ENCODE results near the gene ANGPTL8. TPM values are rescaled to one million over a fixed set of nuclear protein-coding genes. Genes with fewer than 3 reads are reported as not detected.

Gene ANGPTL8
- total RNA-seq, 1 experiment from 2014 or later: not detected

GRCh38 chr19:11202488-11203193, 36.8 kb upstream of the ANGPTL8 start:
- DNase-seq (ENCODE audit: low spot score): no peak
- in situ Hi-C loops (cut with HindIII; ENCODE audit: low sequenced_read_pairs): no loop called here

GRCh38 chr19:11203194-11204075, 36.0 kb upstream of the ANGPTL8 start:
- in situ Hi-C loops (cut with HindIII; ENCODE audit: low sequenced_read_pairs): no loop called here
- DNase-seq (ENCODE audit: low spot score): peak; percentile 22

GRCh38 chr19:11204076-11204602, 35.3 kb upstream of the ANGPTL8 start:
- no peak for DNase-seq (ENCODE audit: low spot score)
- in situ Hi-C loops (cut with HindIII; ENCODE audit: low sequenced_read_pairs): no loop called here

- in situ Hi-C loops (cut with HindIII; ENCODE audit: low sequenced_read_pairs): no loop called here
- no peak for DNase-seq (ENCODE audit: low spot score)
Measured at GRCh38 chr19:11204943-11205349, 34.5 kb upstream of the ANGPTL8 start.

- DNase-seq (ENCODE audit: low spot score): no peak
- in situ Hi-C loops (cut with HindIII; ENCODE audit: low sequenced_read_pairs): no loop called here
Measured at GRCh38 chr19:11205939-11206570, 33.4 kb upstream of the ANGPTL8 start.

GRCh38 chr19:11208561-11209471, 30.6 kb upstream of the ANGPTL8 start:
- no peak for DNase-seq (ENCODE audit: low spot score)
- in situ Hi-C loops (cut with HindIII; ENCODE audit: low sequenced_read_pairs): no loop called here

- in situ Hi-C loops (cut with HindIII; ENCODE audit: low sequenced_read_pairs): no loop called here
- DNase-seq (ENCODE audit: low spot score): no peak
Measured at GRCh38 chr19:11209839-11210655, 29.4 kb upstream of the ANGPTL8 start.

GRCh38 chr19:11210656-11210928, 28.8 kb upstream of the ANGPTL8 start:
- in situ Hi-C loops (cut with HindIII; ENCODE audit: low sequenced_read_pairs): no loop called here
- no peak for DNase-seq (ENCODE audit: low spot score)

- DNase-seq (ENCODE audit: low spot score): no peak
- in situ Hi-C loops (cut with HindIII; ENCODE audit: low sequenced_read_pairs): no loop called here
Measured at GRCh38 chr19:11214387-11214786, 25.0 kb upstream of the ANGPTL8 start.

- in situ Hi-C loops (cut with HindIII; ENCODE audit: low sequenced_read_pairs): no loop called here
- no peak for DNase-seq (ENCODE audit: low spot score)
Measured at GRCh38 chr19:11221082-11221598, 18.3 kb upstream of the ANGPTL8 start.

GRCh38 chr19:11223200-11223599, 16.2 kb upstream of the ANGPTL8 start:
- in situ Hi-C loops (cut with HindIII; ENCODE audit: low sequenced_read_pairs): no loop called here
- no peak for DNase-seq (ENCODE audit: low spot score)

- in situ Hi-C loops (cut with HindIII; ENCODE audit: low sequenced_read_pairs): no loop called here
Measured at GRCh38 chr19:11224429-11224828, 15.0 kb upstream of the ANGPTL8 start.

GRCh38 chr19:11225172-11225571, 14.2 kb upstream of the ANGPTL8 start:
- no peak for DNase-seq (ENCODE audit: low spot score)
- in situ Hi-C loops (cut with HindIII; ENCODE audit: low sequenced_read_pairs): no loop called here

More at GRCh38 chr19:11224429-11224828, 15.0 kb upstream of the ANGPTL8 start:
- no peak for DNase-seq (ENCODE audit: low spot score)

- no peak for DNase-seq (ENCODE audit: low spot score)
- in situ Hi-C loops (cut with HindIII; ENCODE audit: low sequenced_read_pairs): no loop called here
Measured at GRCh38 chr19:11225815-11226214, 13.6 kb upstream of the ANGPTL8 start.

- DNase-seq (ENCODE audit: low spot score): no peak
- in situ Hi-C loops (cut with HindIII; ENCODE audit: low sequenced_read_pairs): no loop called here
Measured at GRCh38 chr19:11226716-11227166, 12.7 kb upstream of the ANGPTL8 start.

- in situ Hi-C loops (cut with HindIII; ENCODE audit: low sequenced_read_pairs): no loop called here
- no peak for DNase-seq (ENCODE audit: low spot score)
Measured at GRCh38 chr19:11227195-11227886, 12.1 kb upstream of the ANGPTL8 start.

GRCh38 chr19:11230621-11231386, 8.6 kb upstream of the ANGPTL8 start:
- DNase-seq (ENCODE audit: low spot score): no peak
- in situ Hi-C loops (cut with HindIII; ENCODE audit: low sequenced_read_pairs): no loop called here

Measured in G401 (cell line).